ENCODE results near the gene LRRC18.

The LRRC18 gene

DNA sequence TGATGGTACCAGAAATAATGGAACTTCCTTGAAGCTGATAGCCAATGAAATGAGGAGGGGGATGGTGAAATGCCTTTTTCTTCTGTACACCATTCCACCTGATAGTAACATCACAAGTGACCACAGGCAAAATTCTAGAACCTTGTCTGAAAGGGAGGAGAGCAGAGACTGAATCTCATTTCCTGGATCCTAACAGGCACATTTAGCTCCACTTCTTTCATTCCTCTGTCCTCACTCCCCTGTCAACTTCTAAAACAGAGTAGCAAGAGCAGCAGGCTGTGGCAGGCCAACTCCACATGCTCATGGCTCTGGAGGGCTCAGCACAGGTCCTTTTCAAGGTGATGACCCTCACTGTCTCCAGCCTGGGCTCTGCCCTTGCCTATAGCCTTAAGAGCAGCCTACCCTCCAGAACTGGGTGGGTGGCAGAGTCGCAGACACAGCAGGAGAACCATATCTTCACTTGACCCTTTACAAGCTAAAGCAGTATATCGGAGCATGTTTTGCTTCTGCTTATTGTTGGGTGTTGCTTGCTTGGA is at the start of gene LRRC18:
Gene LRRC18 (minus strand): TSS at position 51 of the 536 bp plus-strand sequence. CDS start 25,685 bp downstream, outside the sequence.
- ATAC-seq (ENCODE audit: insufficient read depth, low read depth): no peak
- DNase-seq: no peak
- peaks cover 10% of the 10 kb centered on the region for H3K4me1 ChIP-seq (ENCODE audit: insufficient read depth, low read length)
- no peak within 1 kb of the TSS for H2AFZ ChIP-seq (ENCODE audit: low read depth, low read length)
- no peaks in the 10 kb centered on the region for H3K27me3 ChIP-seq (ENCODE audit: insufficient read depth, low read length, poor library complexity)
- H3K4me2 ChIP-seq (ENCODE audit: insufficient read depth, low read length): no peak within 1 kb of the TSS
- no peak within 1 kb of the TSS for H3K9ac ChIP-seq (ENCODE audit: low read depth, low read length)
- H3K79me2 ChIP-seq (ENCODE audit: insufficient read depth, low read length): no peaks in the 10 kb centered on the region
- H3K4me3 ChIP-seq (ENCODE audit: low read depth in 1 of 2, low read length in 2 of 2): no peak within 1 kb of the TSS
- no peaks in the 10 kb centered on the region for H4K20me1 ChIP-seq (ENCODE audit: insufficient read depth, low read length)
- H3K27ac ChIP-seq (ENCODE audit: low read length): no peak within 1 kb of the TSS
- no peaks in the 10 kb centered on the region for H3K36me3 ChIP-seq (ENCODE audit: insufficient read depth, low read length)
- H3K9me3 ChIP-seq (ENCODE audit: insufficient read depth, low read length, severe bottlenecking): no peaks in the 10 kb centered on the region
- TF ChIP-seq CTCF (IDR thresholded peaks at IDR 0.05; ENCODE audit: borderline replicate concordance, extremely low read depth, low read length, poor library complexity, severe bottlenecking) (no peak), EZH2 (IDR thresholded peaks at IDR 0.05; ENCODE audit: borderline replicate concordance, low read depth, low read length, severe bottlenecking) (no peak)

GRCh38 chr10:48985621-48986158 is 46.0 kb upstream of the LRRC18 start:
- H3K79me2 ChIP-seq (ENCODE audit: insufficient read depth, low read length): no peaks in the 10 kb centered on the region
- no peak overlapping the region for H3K4me2 ChIP-seq (ENCODE audit: insufficient read depth, low read length)
- no peak overlapping the region for H2AFZ ChIP-seq (ENCODE audit: low read depth, low read length)
- no peak overlapping the region for H3K27ac ChIP-seq (ENCODE audit: low read length)
- no peaks in the 10 kb centered on the region for H3K27me3 ChIP-seq (ENCODE audit: insufficient read depth, low read length, poor library complexity)
- TF ChIP-seq CTCF (IDR thresholded peaks at IDR 0.05; ENCODE audit: borderline replicate concordance, extremely low read depth, low read length, poor library complexity, severe bottlenecking) (no peak), EZH2 (IDR thresholded peaks at IDR 0.05; ENCODE audit: borderline replicate concordance, low read depth, low read length, severe bottlenecking) (no peak)
- H3K4me3 ChIP-seq (ENCODE audit: low read depth in 1 of 2, low read length in 2 of 2): no peak overlapping the region
- H3K9me3 ChIP-seq (ENCODE audit: insufficient read depth, low read length, severe bottlenecking): no peaks in the 10 kb centered on the region
- no peaks in the 10 kb centered on the region for H3K4me1 ChIP-seq (ENCODE audit: insufficient read depth, low read length)
- no peaks in the 10 kb centered on the region; the same call in 1 of the 2 replicates for H4K20me1 ChIP-seq (ENCODE audit: insufficient read depth, low read length)
- H3K36me3 ChIP-seq (ENCODE audit: insufficient read depth, low read length): no peaks in the 10 kb centered on the region
- no peak for ATAC-seq (ENCODE audit: insufficient read depth, low read depth)
- H3K9ac ChIP-seq (ENCODE audit: low read depth, low read length): no peak overlapping the region
- DNase-seq: no peak

DNA sequence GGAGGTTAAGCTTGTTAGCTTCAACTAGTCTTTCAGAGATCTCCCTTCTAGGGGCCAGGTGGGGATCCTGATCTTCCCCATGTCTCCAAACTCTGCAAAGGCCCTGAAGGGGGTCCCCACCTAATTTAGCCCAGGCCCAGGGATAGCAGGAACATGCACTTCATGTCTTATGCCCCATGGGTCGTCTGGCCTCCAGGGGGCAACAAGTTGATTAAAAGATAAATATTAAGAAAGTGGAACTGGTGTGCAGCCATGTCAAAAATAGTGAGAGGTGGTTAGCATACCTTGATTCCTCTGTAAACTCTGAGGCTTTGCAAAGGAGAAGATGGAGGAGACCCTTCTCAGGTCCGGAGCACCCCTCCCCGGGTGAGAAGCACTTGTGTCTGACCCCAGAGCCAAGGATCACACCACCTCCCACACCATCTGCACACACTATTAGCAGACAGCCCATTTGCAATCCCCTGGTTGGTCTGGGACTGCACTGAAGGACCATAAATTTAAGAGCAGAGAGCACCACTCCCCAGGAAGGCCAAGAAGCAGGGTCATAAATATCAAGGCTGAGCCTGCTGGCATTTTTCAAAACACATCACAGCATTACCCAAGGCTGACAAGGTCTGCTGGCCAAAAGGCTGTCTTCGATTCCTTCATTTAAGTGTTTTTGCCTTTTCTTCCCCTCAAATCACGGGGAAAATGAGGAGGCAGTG is 44.2 kb upstream of the LRRC18 start:
- no peaks in the 10 kb centered on the region for H3K36me3 ChIP-seq (ENCODE audit: insufficient read depth, low read length)
- H2AFZ ChIP-seq (ENCODE audit: low read depth, low read length): no peak overlapping the region
- no peak overlapping the region for H3K9ac ChIP-seq (ENCODE audit: low read depth, low read length)
- H3K9me3 ChIP-seq (ENCODE audit: insufficient read depth, low read length, severe bottlenecking): no peaks in the 10 kb centered on the region
- H3K4me3 ChIP-seq (ENCODE audit: low read depth in 1 of 2, low read length in 2 of 2): no peak overlapping the region
- H3K27ac ChIP-seq (ENCODE audit: low read length): no peak overlapping the region
- no peaks in the 10 kb centered on the region for H3K27me3 ChIP-seq (ENCODE audit: insufficient read depth, low read length, poor library complexity)
- H3K4me1 ChIP-seq (ENCODE audit: insufficient read depth, low read length): no peaks in the 10 kb centered on the region
- no peaks in the 10 kb centered on the region for H3K79me2 ChIP-seq (ENCODE audit: insufficient read depth, low read length)
- no peaks in the 10 kb centered on the region; the same call in 1 of the 2 replicates for H4K20me1 ChIP-seq (ENCODE audit: insufficient read depth, low read length)
- TF ChIP-seq CTCF (IDR thresholded peaks at IDR 0.05; ENCODE audit: borderline replicate concordance, extremely low read depth, low read length, poor library complexity, severe bottlenecking) (peak; percentile 18), EZH2 (IDR thresholded peaks at IDR 0.05; ENCODE audit: borderline replicate concordance, low read depth, low read length, severe bottlenecking) (no peak)
- ATAC-seq (ENCODE audit: insufficient read depth, low read depth) (no peak), DNase-seq (no peak)
- H3K4me2 ChIP-seq (ENCODE audit: insufficient read depth, low read length): no peak overlapping the region
